Panc1 (cell line): ENCODE data around the gene ABL1. TPM values are rescaled to one million over a fixed set of nuclear protein-coding genes. Genes with fewer than 3 reads are reported as not detected.

Experiments used
- ATAC-seq: fragments of 200-7000 bp; cut with Tn5 transposase; 2 replicates; pipeline ENCODE4 v1.9.1; 2020; ENCODE audit warnings: mild to moderate bottlenecking, moderate library complexity
- BruUV-seq: library from RNA; stranded (reverse); fragments of 400-500 nt; replicated peaks from 2 replicates; lab custom pipeline; 2021; lab: Mats Ljungman, UMichigan
- CTCF ChIA-PET: fragments of 300-600 bp; sonication (Branson Sonifier 250); formaldehyde crosslinking; loops from one replicate; lab custom pipeline; 2022; ENCODE audit warnings: antibody characterized with exemption; lab: Charles Lee
- POLR2A ChIA-PET: fragments of 300-600 bp; sonication (Branson Sonifier 250); formaldehyde crosslinking; loops from one replicate; lab custom pipeline; 2022; ENCODE audit warnings: antibody characterized with exemption; lab: Charles Lee
- DNase-seq: peaks from one replicate; pipeline ENCODE4 v3.0.0-alpha.2; 2010; ENCODE audit warnings: low read depth, low spot score
- H3K27ac ChIP-seq: 2 replicates; pipeline ENCODE4 v1.5.1; 2011; ENCODE audit warnings: mild to moderate bottlenecking, low read length, inconsistent platforms
- H3K27me3 ChIP-seq: fragments of 200-500 bp; sonication (Bioruptor generic); 2 replicates; pipeline ENCODE4 v1.6.0; 2014; ENCODE audit warnings: low read length, inconsistent platforms; ENCODE audit not compliant: control insufficient read depth, insufficient read depth
- H3K36me3 ChIP-seq: fragments of 200-500 bp; sonication (Bioruptor generic); 2 replicates; pipeline ENCODE4 v1.5.1; 2014; ENCODE audit warnings: inconsistent platforms, mild to moderate bottlenecking, low read length, moderate library complexity; ENCODE audit not compliant: control insufficient read depth, insufficient read depth
- H3K4me1 ChIP-seq: 2 replicates; pipeline ENCODE4 v1.5.1; 2011; ENCODE audit warnings: inconsistent platforms, mild to moderate bottlenecking, low read length, moderate library complexity; ENCODE audit not compliant: control insufficient read depth, insufficient read depth
- H3K4me3 ChIP-seq, 2 experiments: 2 replicates each; pipeline ENCODE4 v1.5.1; 2011 to 2012; ENCODE audit warnings: low read depth in 2 of 2, low read length in 2 of 2, mild to moderate bottlenecking in 2 of 2, inconsistent platforms in 1 of 2, moderate library complexity in 1 of 2
- H3K9me3 ChIP-seq: fragments of 200-500 bp; sonication (Bioruptor generic); 2 replicates; pipeline ENCODE4 v1.5.1; 2014; ENCODE audit warnings: low read depth, mild to moderate bottlenecking, inconsistent platforms, low read length, moderate library complexity; ENCODE audit not compliant: control insufficient read depth, insufficient read depth
- CTCF ChIP-seq: fragments of 450-650 bp; IDR thresholded peaks from 2 replicates; pipeline ENCODE4 v1.5.1; 2017; ENCODE audit warnings: mild to moderate bottlenecking
- POLR2AphosphoS5 ChIP-seq: IDR thresholded peaks from 2 replicates; pipeline ENCODE4 v1.6.1; 2012; ENCODE audit warnings: mild to moderate bottlenecking, low read depth, low read length, moderate library complexity
- REST ChIP-seq, 2 experiments: IDR thresholded peaks; 2 replicates each; pipeline ENCODE4 v1.6.1; 2011 to 2012; ENCODE audit warnings: low read depth in 2 of 2, control low read depth in 1 of 2, low read length in 1 of 2, mild to moderate bottlenecking in 1 of 2, moderate library complexity in 1 of 2; ENCODE audit not compliant: insufficient read depth in 1 of 2
- SIN3A ChIP-seq: IDR thresholded peaks from 2 replicates; pipeline ENCODE4 v1.6.1; 2012; ENCODE audit warnings: low read depth, mild to moderate bottlenecking, low read length, moderate library complexity, borderline replicate concordance; ENCODE audit not compliant: insufficient read depth
- TCF7L2 ChIP-seq: IDR thresholded peaks from 2 replicates; pipeline ENCODE4 v1.6.1; 2011; ENCODE audit warnings: mild to moderate bottlenecking, low read depth, low read length, inconsistent platforms
- in situ Hi-C: cut with HindIII; loops from 2 replicates; pipeline ENCODE4 v1.10.0; 2016; ENCODE audit warnings: low sequenced_read_pairs, low pct_unique_long_range_greater_than_20kb
- intact Hi-C: fragments of 100-400 bp; cut with micrococcal nuclease; formaldehyde crosslinking; loops from one replicate; pipeline ENCODE4 v1.10.0; 2022; ENCODE audit not compliant: unreplicated experiment
- total RNA-seq: library from RNA; stranded (reverse); gene quantifications from one replicate; pipeline ENCODE4 v1.2.1, GENCODE V29; 2021; ENCODE audit not compliant: unreplicated experiment

The ABL1 gene
- total RNA-seq, 1 experiment from 2014 or later = 48.4 TPM

- ChIA-PET CTCF (interaction anchor here (0.6 to 0.9 kb wide), 2 partner anchors 23 to 70 kb away, joined by 3 to 4 read pairs; no protein-coding TSS in a partner anchor), POLR2A (no interaction called here)
- Histone ChIP-seq H3K4me1 (no peaks in the 10 kb centered on the region), H3K4me3 (no peak overlapping the region), H3K27me3 (no peaks in the 10 kb centered on the region), H3K9me3 (no peaks in the 10 kb centered on the region), H3K36me3 (0 out of 2 replicates have a peak, but pooled peaks cover 3% of the 10 kb centered on the region), H3K27ac (no peak overlapping the region)
- TF ChIP-seq POLR2AphosphoS5 = no peak
- no peak for TF ChIP-seq TCF7L2
- TF ChIP-seq REST (IDR thresholded peaks at IDR 0.05; ENCODE audit: insufficient read depth in 1 of 2, low read depth in 2 of 2, low read length in 1 of 2) = no peak
- TF ChIP-seq CTCF = no peak
- no peak for TF ChIP-seq SIN3A
- BruUV-seq = no TSS peak
- intact Hi-C loops = loop anchor here (5.0 kb wide), 1 partner anchor 162 kb away; no protein-coding TSS in a partner anchor
- DNase-seq (no peak), ATAC-seq (no peak)
- in situ Hi-C loops = no loop called here
These were observed 34.2 kb downstream of the ABL1 start for GRCh38 chr9:130869250-130869649.

GRCh38 chr9:130870491-130871381 lies 35.7 kb downstream of the ABL1 start:
- no peaks in the 10 kb centered on the region for H3K9me3 ChIP-seq
- no peak overlapping the region for H3K4me3 ChIP-seq
- POLR2A ChIA-PET = no interaction called here
- no TSS peak for BruUV-seq
- CTCF ChIA-PET = interaction anchor here (0.9 to 1.5 kb wide), 3 partner anchors 69 to 151 kb away, joined by 3 to 4 read pairs (median 3); no protein-coding TSS in a partner anchor
- H3K4me1 ChIP-seq = no peaks in the 10 kb centered on the region
- DNase-seq = no peak
- no peak overlapping the region for H3K27ac ChIP-seq
- in situ Hi-C loops (no loop called here), intact Hi-C loops (loop anchor here (5.0 kb wide), 1 partner anchor 127 kb away; no protein-coding TSS in a partner anchor)
- no peak for ATAC-seq
- H3K27me3 ChIP-seq = no peaks in the 10 kb centered on the region
- TF ChIP-seq POLR2AphosphoS5 = no peak
- TF ChIP-seq CTCF = no peak
- no peak for TF ChIP-seq TCF7L2
- no peak for TF ChIP-seq SIN3A
- no peak for TF ChIP-seq REST (IDR thresholded peaks at IDR 0.05; ENCODE audit: insufficient read depth in 1 of 2, low read depth in 2 of 2, low read length in 1 of 2)
- H3K36me3 ChIP-seq = 0 out of 2 replicates have a peak, but pooled peaks cover 3% of the 10 kb centered on the region
